Measurements from ENCODE around the gene CACNA2D3. TPM values are rescaled to one million over a fixed set of nuclear protein-coding genes. Genes with fewer than 3 reads are reported as not detected.
"Not testable (repeated sequence)": the region's sequence is repeated elsewhere in the genome, so short reads cannot be mapped to it uniquely, and the experiment has no call there.

Gene CACNA2D3
- total and polyA plus RNA-seq, 4 donors = 0.38 to 2.5 (median 1.1) TPM

GRCh38 chr3:54458357-54458756 lies 336.0 kb downstream of the CACNA2D3 start:
- TF ChIP-seq CTCF (IDR thresholded peaks at IDR 0.05; ENCODE audit: control extremely low read depth, extremely low read depth) = no peak
- H3K4me3 ChIP-seq = no peak overlapping the region
- H3K27me3 ChIP-seq (ENCODE audit: control insufficient read depth in 3 of 3, insufficient read depth in 3 of 3, low read length in 2 of 3) = peaks cover 0 to 3% (median 0%) of the 10 kb centered on the region in 3 donors
- no peaks in the 10 kb centered on the region for H3K36me3 ChIP-seq (ENCODE audit: control insufficient read depth in 4 of 4, insufficient read depth in 4 of 4, low read length in 4 of 4)
- H3K9me3 ChIP-seq (ENCODE audit: control insufficient read depth in 4 of 4, insufficient read depth in 3 of 4, low read length in 3 of 4) = peaks cover 0 to 2% (median 0%) of the 10 kb centered on the region in 4 donors
- no peak overlapping the region for H3K27ac ChIP-seq (ENCODE audit: low read depth in 1 of 2, low read length in 1 of 2)
- DNase-seq (no peak), ATAC-seq (ENCODE audit: insufficient read depth, low FRiP score) (no peak)
- no peak overlapping the region for H3K9ac ChIP-seq (ENCODE audit: insufficient read depth in 1 of 2, low read length in 2 of 2)
- WGBS, 2 donors = 67 to 75% methylated on average over 2 of the region's 2 CpGs
- H3K4me1 ChIP-seq (ENCODE audit: control insufficient read depth in 5 of 5, insufficient read depth in 5 of 5, low read length in 5 of 5) = no peaks in the 10 kb centered on the region

GRCh38 chr3:54464554-54464953 lies 342.2 kb downstream of the CACNA2D3 start:
- ATAC-seq (ENCODE audit: insufficient read depth, low FRiP score); H3K4me1 ChIP-seq (ENCODE audit: control insufficient read depth in 5 of 5, insufficient read depth in 5 of 5, low read length in 5 of 5); H3K27me3 ChIP-seq (ENCODE audit: control insufficient read depth in 3 of 3, insufficient read depth in 3 of 3, low read length in 2 of 3); H3K36me3 ChIP-seq (ENCODE audit: control insufficient read depth in 4 of 4, insufficient read depth in 4 of 4, low read length in 4 of 4); H3K4me3 ChIP-seq; H3K9me3 ChIP-seq (ENCODE audit: control insufficient read depth in 4 of 4, insufficient read depth in 3 of 4, low read length in 3 of 4); H3K9ac ChIP-seq (ENCODE audit: insufficient read depth in 1 of 2, low read length in 2 of 2); H3K27ac ChIP-seq (ENCODE audit: low read depth in 1 of 2, low read length in 1 of 2); DNase-seq: not testable (repeated sequence)
- WGBS, 2 donors = 96 to 98% methylated on average over 23 of the region's 23 CpGs

GRCh38 chr3:54476891-54477290 lies 354.5 kb downstream of the CACNA2D3 start:
- Histone ChIP-seq H3K9me3 (ENCODE audit: control insufficient read depth in 4 of 4, insufficient read depth in 3 of 4, low read length in 3 of 4) (peaks cover 0 to 7% (median 1%) of the 10 kb centered on the region in 4 donors), H3K4me3 (no peak overlapping the region), H3K4me1 (ENCODE audit: control insufficient read depth in 5 of 5, insufficient read depth in 5 of 5, low read length in 5 of 5) (peaks cover 0 to 9% (median 6%) of the 10 kb centered on the region in 5 donors), H3K9ac (ENCODE audit: insufficient read depth in 1 of 2, low read length in 2 of 2) (no peak overlapping the region), H3K36me3 (ENCODE audit: control insufficient read depth in 4 of 4, insufficient read depth in 4 of 4, low read length in 4 of 4) (no peaks in the 10 kb centered on the region), H3K27ac (ENCODE audit: low read depth in 1 of 2, low read length in 1 of 2) (no peak overlapping the region), H3K27me3 (ENCODE audit: control insufficient read depth in 3 of 3, insufficient read depth in 3 of 3, low read length in 2 of 3) (no peaks in the 10 kb centered on the region)
- TF ChIP-seq CTCF (IDR thresholded peaks at IDR 0.05; ENCODE audit: control extremely low read depth, extremely low read depth) = no peak
- ATAC-seq (ENCODE audit: insufficient read depth, low FRiP score) = no peak
- no peak for DNase-seq

- TF ChIP-seq CTCF (IDR thresholded peaks at IDR 0.05; ENCODE audit: control extremely low read depth, extremely low read depth) = no peak
- Histone ChIP-seq H3K36me3 (ENCODE audit: control insufficient read depth in 4 of 4, insufficient read depth in 4 of 4, low read length in 4 of 4) (no peaks in the 10 kb centered on the region), H3K9ac (ENCODE audit: insufficient read depth in 1 of 2, low read length in 2 of 2) (peak overlapping the region in 1 of 2 donors; percentile 11), H3K4me3 (no peak overlapping the region), H3K9me3 (ENCODE audit: control insufficient read depth in 4 of 4, insufficient read depth in 3 of 4, low read length in 3 of 4) (peaks cover 0 to 2% (median 0%) of the 10 kb centered on the region in 4 donors), H3K27ac (ENCODE audit: low read depth in 1 of 2, low read length in 1 of 2) (no peak overlapping the region), H3K27me3 (ENCODE audit: control insufficient read depth in 3 of 3, insufficient read depth in 3 of 3, low read length in 2 of 3) (peaks cover 0 to 3% (median 0%) of the 10 kb centered on the region in 3 donors), H3K4me1 (ENCODE audit: control insufficient read depth in 5 of 5, insufficient read depth in 5 of 5, low read length in 5 of 5) (peaks cover 0 to 21% (median 9%) of the 10 kb centered on the region in 5 donors)
- DNase-seq (peak in 2 of 3 donors; percentile 87 to 89), ATAC-seq (ENCODE audit: insufficient read depth, low FRiP score) (no peak)
- 67 to 74% methylated on average over 8 of the region's 8 CpGs for WGBS, 2 donors
Measured at GRCh38 chr3:54481606-54482365, 359.4 kb downstream of the CACNA2D3 start.
